ENCODE results near the gene PTGES3. TPM values are rescaled to one million over a fixed set of nuclear protein-coding genes. Genes with fewer than 3 reads are reported as not detected.
A peak's percentile ranks its signal among the peaks of the same experiment; 100 is the strongest.

The PTGES3 gene
- total RNA-seq, 8 experiments from 2014 or later = 145 to 328 (median 187) TPM

- WGBS, 10 experiments = 0 to 10% (median 0%) methylated on average over 4 to 15 of the region's 18 CpGs; no CpG with 5 or more reads in 1 of the 10 experiments
- in situ Hi-C loops (cut with MboI; ENCODE audit: low pct_unique_long_range_greater_than_20kb in 2 of 9, low sequenced_read_pairs in 9 of 9, unreplicated experiment in 9 of 9) = no loop called here
- peak overlapping the region; percentile 82 to 100 (median 98) for H3K4me3 ChIP-seq
- peaks cover 26 to 30% of the 10 kb centered on the region in 2 donors for H3K4me1 ChIP-seq (replicated peaks in 1 of 2)
- peak in 5 of 8 experiments; percentile 5 to 34 (median 18) for ATAC-seq (replicated peaks in 6 of 8)
- H3K27ac ChIP-seq = peak overlapping the region; percentile 89 to 95
Measured at GRCh38 chr12:56628671-56629458, 59.2 kb downstream of the PTGES3 start.

- in situ Hi-C loops (cut with MboI; ENCODE audit: low pct_unique_long_range_greater_than_20kb in 2 of 9, low sequenced_read_pairs in 9 of 9, unreplicated experiment in 9 of 9) = no loop called here
- Histone ChIP-seq H3K4me3 (no peak overlapping the region), H3K27ac (no peak overlapping the region), H3K4me1 (replicated peaks in 1 of 2) (peaks cover 9% of the 10 kb centered on the region in 2 donors)
- ATAC-seq (replicated peaks in 6 of 8) = no peak
Measured at GRCh38 chr12:56626701-56627100, 61.4 kb downstream of the PTGES3 start.

- no peak overlapping the region for H3K27ac ChIP-seq
- 0 to 100% (median 58%) methylated on average over 1 of the region's 1 CpG; no CpG with 5 or more reads in 6 of the 10 experiments for WGBS, 10 experiments
- peak in 3 of 8 experiments; percentile 37 to 93 (median 89) for ATAC-seq (replicated peaks in 6 of 8)
- H3K4me3 ChIP-seq = no peak overlapping the region
- no peaks in the 10 kb centered on the region for H3K4me1 ChIP-seq (replicated peaks in 1 of 2)
- in situ Hi-C loops (cut with MboI; ENCODE audit: low pct_unique_long_range_greater_than_20kb in 2 of 9, low sequenced_read_pairs in 9 of 9, unreplicated experiment in 9 of 9) = no loop called here
Measured at GRCh38 chr12:56622535-56622934, 65.5 kb downstream of the PTGES3 start.

- in situ Hi-C loops (cut with MboI; ENCODE audit: low pct_unique_long_range_greater_than_20kb in 2 of 9, low sequenced_read_pairs in 9 of 9, unreplicated experiment in 9 of 9) = no loop called here
- Histone ChIP-seq H3K4me1 (replicated peaks in 1 of 2) (no peaks in the 10 kb centered on the region), H3K4me3 (no peak overlapping the region), H3K27ac (no peak overlapping the region)
- no peak for ATAC-seq (replicated peaks in 6 of 8)
Measured at GRCh38 chr12:56616925-56617324, 71.2 kb downstream of the PTGES3 start.

GRCh38 chr12:56616244-56616643, 71.8 kb downstream of the PTGES3 start:
- Histone ChIP-seq H3K27ac (no peak overlapping the region), H3K4me3 (no peak overlapping the region), H3K4me1 (replicated peaks in 1 of 2) (no peaks in the 10 kb centered on the region)
- in situ Hi-C loops (cut with MboI; ENCODE audit: low pct_unique_long_range_greater_than_20kb in 2 of 9, low sequenced_read_pairs in 9 of 9, unreplicated experiment in 9 of 9) = no loop called here
- no peak for ATAC-seq (replicated peaks in 6 of 8)
- 75 to 100% (median 100%) methylated on average over 1 to 3 of the region's 3 CpGs; no CpG with 5 or more reads in 4 of the 10 experiments for WGBS, 10 experiments

- in situ Hi-C loops (cut with MboI; ENCODE audit: low pct_unique_long_range_greater_than_20kb in 2 of 9, low sequenced_read_pairs in 9 of 9, unreplicated experiment in 9 of 9) = no loop called here
- ATAC-seq (replicated peaks in 6 of 8) = no peak
- H3K27ac ChIP-seq = no peak overlapping the region
- no peaks in the 10 kb centered on the region for H3K4me1 ChIP-seq (replicated peaks in 1 of 2)
- no peak overlapping the region for H3K4me3 ChIP-seq
- 85 to 100% (median 90%) methylated on average over 1 to 7 of the region's 8 CpGs; no CpG with 5 or more reads in 3 of the 10 experiments for WGBS, 10 experiments
Measured at GRCh38 chr12:56614627-56615026, 73.5 kb downstream of the PTGES3 start.

Other genes starting within 250 kb of the PTGES3 start
- 10 to 100 TPM in 7 of 8 experiments, 1 to 10 TPM in 1; 3.4 to 62.8 (median 19.2) TPM for gene TIMELESS, start 238.9 kb downstream of the PTGES3 start, total RNA-seq
- 1 to 10 TPM in 3 of 8 experiments, under 1 TPM in 5; 0.16 to 2.7 (median 0.44) TPM for gene MIP, start 233.6 kb downstream of the PTGES3 start, total RNA-seq
- 1 to 10 TPM; 1.3 to 8.5 (median 2.2) TPM for gene SPRYD4, start 219.7 kb downstream of the PTGES3 start, total RNA-seq
- 1 to 10 TPM in 6 of 8 experiments, under 1 TPM in 2; 0.46 to 4.3 (median 2.8) TPM for gene GLS2, start 200.1 kb downstream of the PTGES3 start, total RNA-seq
- gene RBMS2, start 166.5 kb downstream of the PTGES3 start, total RNA-seq = 10 to 100 TPM in 3 of 8 experiments, 1 to 10 TPM in 5; 2.6 to 12.9 (median 6.0) TPM
- 100 to 1,000 TPM in 1 of 8 experiments, 10 to 100 TPM in 7; 19.8 to 101 (median 44.2) TPM for gene BAZ2A, start 58.0 kb downstream of the PTGES3 start, total RNA-seq
- 1,000 to 10,000 TPM in 2 of 8 experiments, 100 to 1,000 TPM in 6; 542 to 1,138 (median 840) TPM for gene ATP5F1B, start 42.3 kb downstream of the PTGES3 start, total RNA-seq
- gene NACA, start 37.0 kb upstream of the PTGES3 start, total RNA-seq = 1,000 to 10,000 TPM; 1,543 to 3,132 (median 1,968) TPM
- 10 to 100 TPM in 6 of 8 experiments, 1 to 10 TPM in 2; 2.7 to 33.1 (median 18.7) TPM for gene PRIM1, start 64.0 kb upstream of the PTGES3 start, total RNA-seq
- 1 to 10 TPM in 4 of 8 experiments, under 1 TPM in 4; 0.43 to 7.8 (median 0.96) TPM for gene HSD17B6, start 75.0 kb upstream of the PTGES3 start, total RNA-seq
- gene SDR9C7, start 246.1 kb upstream of the PTGES3 start, total RNA-seq = under 1 TPM in 4 of 8 experiments, not detected in 4; 0.18 to 0.24 (median 0.23) TPM